GM18505 (cell line): ENCODE data around the gene CFAP61.

ENCODE experiments used
- ATAC-seq: cut with Tn5 transposase; IDR thresholded peaks from one replicate; pipeline ENCODE4 v1.9.1; 2021; ENCODE audit not compliant: unreplicated experiment
- POLR2A ChIP-seq: IDR thresholded peaks from 4 replicates; pipeline ENCODE4 v1.6.1; 2011; ENCODE audit warnings: borderline replicate concordance; ENCODE audit not compliant: insufficient read depth, insufficient read length; ENCODE audit errors: extremely low read depth

The CFAP61 gene

GRCh38 chr20:20195021-20195705 is 142.8 kb downstream of the CFAP61 start:
- no peak for TF ChIP-seq POLR2A
- no peak for ATAC-seq

- TF ChIP-seq POLR2A = no peak
- ATAC-seq = no peak
These were observed 144.3 kb downstream of the CFAP61 start for GRCh38 chr20:20196610-20197009.

GRCh38 chr20:20198011-20198410 is 145.7 kb downstream of the CFAP61 start:
- ATAC-seq = no peak
- TF ChIP-seq POLR2A = no peak

GRCh38 chr20:20199361-20200160 is 147.2 kb downstream of the CFAP61 start:
- ATAC-seq = no peak

GRCh38 chr20:20201124-20201523 is 148.8 kb downstream of the CFAP61 start:
- no peak for TF ChIP-seq POLR2A
- ATAC-seq = no peak

More at GRCh38 chr20:20199361-20200160, 147.2 kb downstream of the CFAP61 start:
- no peak for TF ChIP-seq POLR2A

GRCh38 chr20:20201639-20202038 is 149.3 kb downstream of the CFAP61 start:
- ATAC-seq = no peak
- no peak for TF ChIP-seq POLR2A

- no peak for TF ChIP-seq POLR2A
- ATAC-seq = no peak
These were observed 150.4 kb downstream of the CFAP61 start for GRCh38 chr20:20202768-20203167.

GRCh38 chr20:20203784-20204183 is 151.5 kb downstream of the CFAP61 start:
- no peak for TF ChIP-seq POLR2A
- no peak for ATAC-seq

- no peak for ATAC-seq
- TF ChIP-seq POLR2A = no peak
These were observed 151.9 kb downstream of the CFAP61 start for GRCh38 chr20:20204256-20204655.

GRCh38 chr20:20205141-20205861 is 153.0 kb downstream of the CFAP61 start:
- no peak for ATAC-seq
- no peak for TF ChIP-seq POLR2A

GRCh38 chr20:20205862-20206236 is 153.5 kb downstream of the CFAP61 start:
- no peak for ATAC-seq
- TF ChIP-seq POLR2A = no peak

GRCh38 chr20:20206788-20207187 is 154.5 kb downstream of the CFAP61 start:
- TF ChIP-seq POLR2A = no peak
- no peak for ATAC-seq

- no peak for ATAC-seq
- no peak for TF ChIP-seq POLR2A
These were observed 155.0 kb downstream of the CFAP61 start for GRCh38 chr20:20207291-20207690.

GRCh38 chr20:20207872-20208271 is 155.5 kb downstream of the CFAP61 start:
- ATAC-seq = no peak
- TF ChIP-seq POLR2A = no peak

GRCh38 chr20:20209684-20210083 is 157.4 kb downstream of the CFAP61 start:
- TF ChIP-seq POLR2A = no peak
- no peak for ATAC-seq

GRCh38 chr20:20210327-20210726 is 158.0 kb downstream of the CFAP61 start:
- ATAC-seq = no peak
- no peak for TF ChIP-seq POLR2A
